ENCODE data around the gene PPDPF. TPM values are rescaled to one million over a fixed set of nuclear protein-coding genes. Genes with fewer than 3 reads are reported as not detected.
"Not testable (repeated sequence)": the region's sequence is repeated elsewhere in the genome, so short reads cannot be mapped to it uniquely, and the experiment has no call there.

The PPDPF gene
- total and polyA plus RNA-seq, 4 donors: 176 to 386 (median 275) TPM

GRCh38 chr20:63477061-63477616 is 43.4 kb upstream of the PPDPF start:
- Histone ChIP-seq H3K27me3 (ENCODE audit: control insufficient read depth in 1 of 2, insufficient read depth in 2 of 2, low read length in 1 of 2) (no peaks in the 10 kb centered on the region), H3K4me3 (ENCODE audit: low read length in 2 of 2) (no peak overlapping the region), H3K4me1 (ENCODE audit: control insufficient read depth in 1 of 2, insufficient read depth in 2 of 2, low read length in 2 of 2) (no peaks in the 10 kb centered on the region), H3K36me3 (ENCODE audit: control insufficient read depth in 1 of 2, insufficient read depth in 2 of 2, low read length in 1 of 2) (no peaks in the 10 kb centered on the region), H3K27ac (ENCODE audit: low read depth in 1 of 2, low read length in 2 of 2) (no peak overlapping the region), H3K9me3 (ENCODE audit: control insufficient read depth, low read length) (no peaks in the 10 kb centered on the region)
- DNase-seq: no peak
- intact Hi-C loops (cut with DNase I): no loop called here
- WGBS, 2 donors: 32 to 37% methylated on average over 21 of the region's 21 CpGs
- no peak for ATAC-seq (ENCODE audit: low FRiP score)

- intact Hi-C loops (cut with DNase I): no loop called here
- Histone ChIP-seq H3K4me3 (ENCODE audit: low read length in 2 of 2) (no peak overlapping the region), H3K36me3 (ENCODE audit: control insufficient read depth in 1 of 2, insufficient read depth in 2 of 2, low read length in 1 of 2) (no peaks in the 10 kb centered on the region), H3K4me1 (ENCODE audit: control insufficient read depth in 1 of 2, insufficient read depth in 2 of 2, low read length in 2 of 2) (no peaks in the 10 kb centered on the region), H3K27me3 (ENCODE audit: control insufficient read depth in 1 of 2, insufficient read depth in 2 of 2, low read length in 1 of 2) (no peaks in the 10 kb centered on the region), H3K27ac (ENCODE audit: low read depth in 1 of 2, low read length in 2 of 2) (no peak overlapping the region), H3K9me3 (ENCODE audit: control insufficient read depth, low read length) (no peaks in the 10 kb centered on the region)
- ATAC-seq (ENCODE audit: low FRiP score) (no peak), DNase-seq (no peak)
- WGBS, 2 donors: 61 to 66% methylated on average over 17 of the region's 17 CpGs
Observed at GRCh38 chr20:63477944-63478343, 42.6 kb upstream of the PPDPF start.

GRCh38 chr20:63478346-63479302 is 41.9 kb upstream of the PPDPF start:
- Histone ChIP-seq H3K27ac (ENCODE audit: low read depth in 1 of 2, low read length in 2 of 2) (no peak overlapping the region), H3K4me1 (ENCODE audit: control insufficient read depth in 1 of 2, insufficient read depth in 2 of 2, low read length in 2 of 2) (no peaks in the 10 kb centered on the region), H3K9me3 (ENCODE audit: control insufficient read depth, low read length) (no peaks in the 10 kb centered on the region), H3K36me3 (ENCODE audit: control insufficient read depth in 1 of 2, insufficient read depth in 2 of 2, low read length in 1 of 2) (no peaks in the 10 kb centered on the region), H3K4me3 (ENCODE audit: low read length in 2 of 2) (no peak overlapping the region), H3K27me3 (ENCODE audit: control insufficient read depth in 1 of 2, insufficient read depth in 2 of 2, low read length in 1 of 2) (no peaks in the 10 kb centered on the region)
- intact Hi-C loops (cut with DNase I): no loop called here
- WGBS, 2 donors: 81 to 84% methylated on average over 34 of the region's 34 CpGs
- ATAC-seq (ENCODE audit: low FRiP score) (no peak), DNase-seq (no peak)

GRCh38 chr20:63479695-63480419 is 40.7 kb upstream of the PPDPF start:
- H3K27me3 ChIP-seq (ENCODE audit: control insufficient read depth in 1 of 2, insufficient read depth in 2 of 2, low read length in 1 of 2); H3K4me3 ChIP-seq (ENCODE audit: low read length in 2 of 2); H3K27ac ChIP-seq (ENCODE audit: low read depth in 1 of 2, low read length in 2 of 2); intact Hi-C loops (cut with DNase I); H3K9me3 ChIP-seq (ENCODE audit: control insufficient read depth, low read length); ATAC-seq (ENCODE audit: low FRiP score); DNase-seq; H3K4me1 ChIP-seq (ENCODE audit: control insufficient read depth in 1 of 2, insufficient read depth in 2 of 2, low read length in 2 of 2); H3K36me3 ChIP-seq (ENCODE audit: control insufficient read depth in 1 of 2, insufficient read depth in 2 of 2, low read length in 1 of 2): not testable (repeated sequence)
- 66 to 68% methylated on average over 32 of the region's 32 CpGs for WGBS, 2 donors

- H3K27me3 ChIP-seq (ENCODE audit: control insufficient read depth in 1 of 2, insufficient read depth in 2 of 2, low read length in 1 of 2): no peaks in the 10 kb centered on the region
- no peaks in the 10 kb centered on the region for H3K36me3 ChIP-seq (ENCODE audit: control insufficient read depth in 1 of 2, insufficient read depth in 2 of 2, low read length in 1 of 2)
- intact Hi-C loops (cut with DNase I): no loop called here
- no peaks in the 10 kb centered on the region for H3K4me1 ChIP-seq (ENCODE audit: control insufficient read depth in 1 of 2, insufficient read depth in 2 of 2, low read length in 2 of 2)
- no peak for ATAC-seq (ENCODE audit: low FRiP score)
- no peak overlapping the region for H3K4me3 ChIP-seq (ENCODE audit: low read length in 2 of 2)
- H3K9me3 ChIP-seq (ENCODE audit: control insufficient read depth, low read length): peaks cover 6% of the 10 kb centered on the region
- whole genome bisulfite sequencing, 2 donors: 65 to 75% methylated on average over 12 of the region's 12 CpGs
- DNase-seq: no peak
- H3K27ac ChIP-seq (ENCODE audit: low read depth in 1 of 2, low read length in 2 of 2): no peak overlapping the region
Observed at GRCh38 chr20:63481503-63481902, 39.1 kb upstream of the PPDPF start.

GRCh38 chr20:63482021-63482587 is 38.5 kb upstream of the PPDPF start:
- no peak for DNase-seq
- no peaks in the 10 kb centered on the region for H3K36me3 ChIP-seq (ENCODE audit: control insufficient read depth in 1 of 2, insufficient read depth in 2 of 2, low read length in 1 of 2)
- H3K9me3 ChIP-seq (ENCODE audit: control insufficient read depth, low read length): peaks cover 7% of the 10 kb centered on the region
- H3K27me3 ChIP-seq (ENCODE audit: control insufficient read depth in 1 of 2, insufficient read depth in 2 of 2, low read length in 1 of 2): no peaks in the 10 kb centered on the region
- 47 to 56% methylated on average over 10 to 11 of the region's 11 CpGs for WGBS, 2 donors
- intact Hi-C loops (cut with DNase I): no loop called here
- H3K27ac ChIP-seq (ENCODE audit: low read depth in 1 of 2, low read length in 2 of 2): no peak overlapping the region
- H3K4me3 ChIP-seq (ENCODE audit: low read length in 2 of 2): no peak overlapping the region
- ATAC-seq (ENCODE audit: low FRiP score): no peak
- no peaks in the 10 kb centered on the region for H3K4me1 ChIP-seq (ENCODE audit: control insufficient read depth in 1 of 2, insufficient read depth in 2 of 2, low read length in 2 of 2)

- H3K36me3 ChIP-seq (ENCODE audit: control insufficient read depth in 1 of 2, insufficient read depth in 2 of 2, low read length in 1 of 2): no peaks in the 10 kb centered on the region
- ATAC-seq (ENCODE audit: low FRiP score) (no peak), DNase-seq (no peak)
- H3K9me3 ChIP-seq (ENCODE audit: control insufficient read depth, low read length): peaks cover 7% of the 10 kb centered on the region
- intact Hi-C loops (cut with DNase I): no loop called here
- no peaks in the 10 kb centered on the region for H3K4me1 ChIP-seq (ENCODE audit: control insufficient read depth in 1 of 2, insufficient read depth in 2 of 2, low read length in 2 of 2)
- H3K27ac ChIP-seq (ENCODE audit: low read depth in 1 of 2, low read length in 2 of 2): no peak overlapping the region
- H3K4me3 ChIP-seq (ENCODE audit: low read length in 2 of 2): no peak overlapping the region
- H3K27me3 ChIP-seq (ENCODE audit: control insufficient read depth in 1 of 2, insufficient read depth in 2 of 2, low read length in 1 of 2): no peaks in the 10 kb centered on the region
- 64 to 68% methylated on average over 12 of the region's 12 CpGs for WGBS, 2 donors
Observed at GRCh38 chr20:63483834-63484233, 36.7 kb upstream of the PPDPF start.

- no peak for DNase-seq
- no peaks in the 10 kb centered on the region for H3K36me3 ChIP-seq (ENCODE audit: control insufficient read depth in 1 of 2, insufficient read depth in 2 of 2, low read length in 1 of 2)
- 58 to 59% methylated on average over 17 of the region's 17 CpGs for WGBS, 2 donors
- H3K4me3 ChIP-seq (ENCODE audit: low read length in 2 of 2): no peak overlapping the region
- peaks cover 7% of the 10 kb centered on the region for H3K9me3 ChIP-seq (ENCODE audit: control insufficient read depth, low read length)
- no peak overlapping the region for H3K27ac ChIP-seq (ENCODE audit: low read depth in 1 of 2, low read length in 2 of 2)
- ATAC-seq (ENCODE audit: low FRiP score): no peak
- H3K4me1 ChIP-seq (ENCODE audit: control insufficient read depth in 1 of 2, insufficient read depth in 2 of 2, low read length in 2 of 2): no peaks in the 10 kb centered on the region
- intact Hi-C loops (cut with DNase I): no loop called here
- no peaks in the 10 kb centered on the region for H3K27me3 ChIP-seq (ENCODE audit: control insufficient read depth in 1 of 2, insufficient read depth in 2 of 2, low read length in 1 of 2)
Observed at GRCh38 chr20:63484236-63484635, 36.3 kb upstream of the PPDPF start.
